ENCODE results near the gene ALDH3B2.

GRCh38 chr11:67644042-67644441 lies 30.4 kb downstream of the ALDH3B2 start:
- TF ChIP-seq CTCF (IDR thresholded peaks at IDR 0.05 in 8 of 11, conservative IDR thresholded peaks at IDR 0.05 in 3 of 11) = no peak
- no peak for TF ChIP-seq POLR2AphosphoS5 (IDR thresholded peaks at IDR 0.05)
